ENCODE measurements around the gene WNT6.

WNT6 gene

DNA sequence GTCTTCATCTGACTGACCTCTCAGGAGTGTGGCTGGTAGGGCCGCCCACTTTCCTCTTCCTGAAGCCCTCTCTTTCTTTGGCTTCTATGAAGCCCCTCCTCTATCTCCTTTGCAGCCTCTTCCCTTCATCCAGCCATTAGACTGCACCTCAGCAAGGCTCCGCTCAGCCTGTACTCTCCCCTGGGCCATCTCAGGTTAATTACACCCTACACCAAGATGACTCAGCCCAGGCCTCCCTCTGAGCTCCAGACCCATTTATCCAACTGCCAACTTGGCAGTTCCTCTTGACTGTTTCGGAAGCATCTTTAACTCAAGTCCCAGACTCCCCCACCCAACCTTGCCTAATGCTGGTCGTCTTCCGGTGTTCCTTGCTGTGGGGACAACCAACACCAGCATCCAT, 5.8 kb upstream of the WNT6 start:
- TF ChIP-seq, protein P1, sequence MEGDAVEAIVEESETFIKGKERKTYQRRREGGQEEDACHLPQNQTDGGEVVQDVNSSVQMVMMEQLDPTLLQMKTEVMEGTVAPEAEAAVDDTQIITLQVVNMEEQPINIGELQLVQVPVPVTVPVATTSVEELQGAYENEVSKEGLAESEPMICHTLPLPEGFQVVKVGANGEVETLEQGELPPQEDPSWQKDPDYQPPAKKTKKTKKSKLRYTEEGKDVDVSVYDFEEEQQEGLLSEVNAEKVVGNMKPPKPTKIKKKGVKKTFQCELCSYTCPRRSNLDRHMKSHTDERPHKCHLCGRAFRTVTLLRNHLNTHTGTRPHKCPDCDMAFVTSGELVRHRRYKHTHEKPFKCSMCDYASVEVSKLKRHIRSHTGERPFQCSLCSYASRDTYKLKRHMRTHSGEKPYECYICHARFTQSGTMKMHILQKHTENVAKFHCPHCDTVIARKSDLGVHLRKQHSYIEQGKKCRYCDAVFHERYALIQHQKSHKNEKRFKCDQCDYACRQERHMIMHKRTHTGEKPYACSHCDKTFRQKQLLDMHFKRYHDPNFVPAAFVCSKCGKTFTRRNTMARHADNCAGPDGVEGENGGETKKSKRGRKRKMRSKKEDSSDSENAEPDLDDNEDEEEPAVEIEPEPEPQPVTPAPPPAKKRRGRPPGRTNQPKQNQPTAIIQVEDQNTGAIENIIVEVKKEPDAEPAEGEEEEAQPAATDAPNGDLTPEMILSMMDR (IDR thresholded peaks at IDR 0.05; ENCODE audit: extremely low read depth, missing control alignments): no peak
- DNase-seq (ENCODE audit: low spot score): no peak

DNA sequence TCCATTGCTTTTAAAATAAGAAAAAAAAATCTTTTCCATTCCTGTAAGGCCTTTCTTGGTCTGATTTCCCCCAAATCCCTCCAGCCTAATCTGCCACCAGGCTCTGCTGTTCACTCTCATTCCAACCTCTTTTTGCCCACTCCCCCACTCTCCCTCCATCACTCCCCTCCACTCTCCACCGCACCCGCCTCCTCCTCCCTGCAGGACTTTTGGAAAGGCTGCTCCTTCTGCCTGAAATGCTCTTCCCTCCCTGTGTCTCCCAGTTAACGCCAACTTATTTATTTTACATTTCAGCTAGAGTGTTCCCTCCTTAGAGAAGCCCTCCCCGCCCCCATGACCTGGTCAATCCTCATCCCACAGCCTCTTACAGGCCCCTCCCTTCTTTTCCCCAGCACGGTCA, 4.7 kb upstream of the WNT6 start:
- DNase-seq (ENCODE audit: low spot score): no peak
- TF ChIP-seq, protein P1 (IDR thresholded peaks at IDR 0.05; ENCODE audit: extremely low read depth, missing control alignments): no peak

DNA sequence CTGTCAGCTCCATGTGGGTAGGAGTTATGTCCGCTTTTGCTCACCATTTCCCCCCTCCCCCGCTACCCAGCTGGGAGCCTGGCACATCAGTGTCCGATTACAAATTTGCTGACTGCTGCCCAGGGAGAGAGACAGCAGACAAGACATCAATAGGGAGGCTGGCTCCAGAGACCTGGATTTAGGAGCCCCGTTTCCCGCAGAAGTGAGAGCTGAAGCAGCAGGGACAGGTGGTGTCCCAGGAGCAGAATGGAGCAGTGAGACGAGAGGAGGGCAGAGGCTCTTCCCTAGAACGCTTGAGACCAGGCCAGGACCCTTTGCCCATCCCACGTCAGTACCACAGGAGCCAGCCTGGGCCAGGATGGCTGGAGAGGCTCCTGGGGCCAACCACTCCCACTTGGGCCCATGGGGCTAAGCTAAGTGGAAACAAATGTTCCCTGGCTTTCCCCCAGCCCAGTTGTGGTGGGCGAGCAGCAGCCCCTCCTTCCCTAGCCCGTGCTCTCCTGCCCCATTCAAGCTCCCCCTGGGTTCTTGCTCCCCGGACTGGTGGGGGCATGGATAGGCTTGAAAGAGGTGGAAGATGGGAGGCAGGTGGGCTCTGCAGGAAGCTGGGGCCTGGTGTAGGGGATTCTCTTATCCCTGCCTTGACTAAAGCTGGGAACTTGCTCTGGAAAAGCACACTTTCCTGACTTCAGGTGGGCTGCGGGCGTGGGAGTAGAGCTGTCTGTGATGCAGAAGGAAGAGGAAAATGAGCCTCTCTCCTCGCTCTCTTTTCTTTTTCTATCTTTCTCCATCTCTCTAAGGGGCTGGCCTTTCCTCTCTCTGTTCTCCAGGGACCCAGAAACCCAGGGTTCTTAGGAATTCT, 4.1 kb upstream of the WNT6 start:
- no peak for DNase-seq (ENCODE audit: low spot score)
- TF ChIP-seq, protein P1 (IDR thresholded peaks at IDR 0.05; ENCODE audit: extremely low read depth, missing control alignments): no peak

- DNase-seq (ENCODE audit: low spot score): no peak
- TF ChIP-seq, protein P1 (IDR thresholded peaks at IDR 0.05; ENCODE audit: extremely low read depth, missing control alignments): no peak
Measured at GRCh38 chr2:218856167-218856895, 3.3 kb upstream of the WNT6 start.

GRCh38 chr2:218856896-218857243, 2.7 kb upstream of the WNT6 start:
- DNase-seq (ENCODE audit: low spot score): no peak
- TF ChIP-seq, protein P1 (IDR thresholded peaks at IDR 0.05; ENCODE audit: extremely low read depth, missing control alignments): no peak

GRCh38 chr2:218857371-218858137, 2.1 kb upstream of the WNT6 start:
- TF ChIP-seq, protein P1 (IDR thresholded peaks at IDR 0.05; ENCODE audit: extremely low read depth, missing control alignments): no peak
- DNase-seq (ENCODE audit: low spot score): no peak

- TF ChIP-seq, protein P1 (IDR thresholded peaks at IDR 0.05; ENCODE audit: extremely low read depth, missing control alignments): no peak
- DNase-seq (ENCODE audit: low spot score): no peak
Measured at GRCh38 chr2:218858138-218858445, 1.5 kb upstream of the WNT6 start.

All from GM20000 (cell line).